Central memory CD8-positive, alpha-beta T cell (primary cell): Measurements from ENCODE around the gene AKAP8L.

ENCODE experiments used
- ATAC-seq: fragments of 150-1000 bp; cut with Tn5 transposase; replicated peaks from 2 replicates; pipeline ENCODE4 v1.10.0; 2022; ENCODE audit warnings: mild to moderate bottlenecking, moderate FRiP score, moderate number of reproducible peaks; ENCODE audit not compliant: poor library complexity, severe bottlenecking; ENCODE audit errors: extremely low read depth
- DNase-seq, 2 donors: peaks; one replicate each; pipeline ENCODE4 v3.0.0; 2021; ENCODE audit warnings: low spot score in 2 of 2
- H3K27ac Mint-ChIP-seq: one replicate; pipeline ENCODE4 v1.8.0; 2022; ENCODE audit warnings: low read depth, mild to moderate bottlenecking, moderate library complexity, mixed read lengths
- H3K27me3 Mint-ChIP-seq: one replicate; pipeline ENCODE4 v1.8.0; 2022; ENCODE audit warnings: mixed read lengths
- H3K36me3 Mint-ChIP-seq: one replicate; pipeline ENCODE4 v1.8.0; 2022; ENCODE audit warnings: mild to moderate bottlenecking, moderate library complexity, mixed read lengths; ENCODE audit not compliant: insufficient read depth
- H3K4me1 Mint-ChIP-seq: one replicate; pipeline ENCODE4 v1.8.0; 2022; ENCODE audit warnings: mixed read lengths
- H3K4me3 Mint-ChIP-seq: one replicate; pipeline ENCODE4 v1.8.0; 2022; ENCODE audit warnings: mild to moderate bottlenecking, moderate library complexity, mixed read lengths
- H3K9me3 Mint-ChIP-seq: one replicate; pipeline ENCODE4 v1.8.0; 2022; ENCODE audit warnings: mixed read lengths

AKAP8L gene

GRCh38 chr19:15418579-15419412, at the start of gene AKAP8L:
Gene AKAP8L, minus strand, starts transcription at chr19:15418988. Its CDS starts 65 bp downstream, at chr19:15418923.
- Mint-ChIP-seq H3K27me3 (no peaks in the 10 kb centered on the region), H3K36me3 (peaks cover 17% of the 10 kb centered on the region), H3K4me1 (peaks cover 48% of the 10 kb centered on the region), H3K9me3 (no peaks in the 10 kb centered on the region), H3K27ac (peak within 1 kb of the TSS; percentile 92), H3K4me3 (peak within 1 kb of the TSS; percentile 94)
- DNase-seq (peak; percentile 96 to 100), ATAC-seq (peak; percentile 95)

GRCh38 chr19:15467734-15468214, 49.0 kb upstream of the AKAP8L start:
- Mint-ChIP-seq H3K9me3 (no peaks in the 10 kb centered on the region), H3K27ac (peak overlapping the region; percentile 89), H3K4me3 (peak overlapping the region; percentile 39), H3K27me3 (no peaks in the 10 kb centered on the region), H3K4me1 (peaks cover 57% of the 10 kb centered on the region), H3K36me3 (peaks cover 16% of the 10 kb centered on the region)
- ATAC-seq (no peak), DNase-seq (no peak)

GRCh38 chr19:15466851-15467733, 48.3 kb upstream of the AKAP8L start:
- Mint-ChIP-seq H3K9me3 (no peaks in the 10 kb centered on the region), H3K27ac (peak overlapping the region; percentile 89), H3K27me3 (no peaks in the 10 kb centered on the region), H3K4me1 (peaks cover 57% of the 10 kb centered on the region), H3K4me3 (peak overlapping the region; percentile 62), H3K36me3 (peaks cover 19% of the 10 kb centered on the region)
- peak; percentile 18 for ATAC-seq
- DNase-seq = no peak

- Mint-ChIP-seq H3K9me3 (no peaks in the 10 kb centered on the region), H3K27ac (peak within 1 kb of the TSS; percentile 90), H3K4me1 (peaks cover 62% of the 10 kb centered on the region), H3K27me3 (no peaks in the 10 kb centered on the region), H3K4me3 (peak within 1 kb of the TSS; percentile 92), H3K36me3 (peaks cover 34% of the 10 kb centered on the region)
- peak; percentile 39 to 41 for DNase-seq
- ATAC-seq = peak; percentile 76
These were observed 45.9 kb upstream of the AKAP8L start, which contains the start of gene RASAL3 for GRCh38 chr19:15464394-15465385. Gene RASAL3, minus strand, starts transcription at chr19:15464544. Its CDS starts 186 bp downstream, at chr19:15464358.

- peak overlapping the region; percentile 90 for H3K27ac Mint-ChIP-seq
- peak overlapping the region; percentile 92 for H3K4me3 Mint-ChIP-seq
- H3K36me3 Mint-ChIP-seq = peaks cover 38% of the 10 kb centered on the region
- DNase-seq (peak; percentile 60 to 73), ATAC-seq (peak; percentile 91)
- no peaks in the 10 kb centered on the region for H3K27me3 Mint-ChIP-seq
- no peaks in the 10 kb centered on the region for H3K9me3 Mint-ChIP-seq
- peaks cover 56% of the 10 kb centered on the region for H3K4me1 Mint-ChIP-seq
These were observed 45.1 kb upstream of the AKAP8L start for GRCh38 chr19:15463861-15464371.

GRCh38 chr19:15461694-15462093, 42.9 kb upstream of the AKAP8L start:
- ATAC-seq = no peak
- peaks cover 41% of the 10 kb centered on the region for H3K36me3 Mint-ChIP-seq
- DNase-seq = no peak
- peak overlapping the region; percentile 92 for H3K4me3 Mint-ChIP-seq
- H3K9me3 Mint-ChIP-seq = no peaks in the 10 kb centered on the region
- H3K27ac Mint-ChIP-seq = peak overlapping the region; percentile 82
- peaks cover 35% of the 10 kb centered on the region for H3K4me1 Mint-ChIP-seq
- H3K27me3 Mint-ChIP-seq = no peaks in the 10 kb centered on the region

- no peaks in the 10 kb centered on the region for H3K9me3 Mint-ChIP-seq
- ATAC-seq (no peak), DNase-seq (no peak)
- H3K36me3 Mint-ChIP-seq = peaks cover 51% of the 10 kb centered on the region
- no peak overlapping the region for H3K27ac Mint-ChIP-seq
- H3K4me1 Mint-ChIP-seq = peaks cover 36% of the 10 kb centered on the region
- H3K27me3 Mint-ChIP-seq = no peaks in the 10 kb centered on the region
- H3K4me3 Mint-ChIP-seq = no peak overlapping the region
These were observed 39.1 kb upstream of the AKAP8L start for GRCh38 chr19:15457701-15458484.

GRCh38 chr19:15456871-15457700, 38.3 kb upstream of the AKAP8L start:
- H3K4me3 Mint-ChIP-seq = no peak overlapping the region
- H3K36me3 Mint-ChIP-seq = peaks cover 51% of the 10 kb centered on the region
- H3K27ac Mint-ChIP-seq = no peak overlapping the region
- H3K27me3 Mint-ChIP-seq = no peaks in the 10 kb centered on the region
- H3K4me1 Mint-ChIP-seq = peaks cover 36% of the 10 kb centered on the region
- ATAC-seq (no peak), DNase-seq (no peak)
- no peaks in the 10 kb centered on the region for H3K9me3 Mint-ChIP-seq

GRCh38 chr19:15456441-15456840, 37.7 kb upstream of the AKAP8L start:
- no peak overlapping the region for H3K27ac Mint-ChIP-seq
- H3K36me3 Mint-ChIP-seq = peaks cover 51% of the 10 kb centered on the region
- peaks cover 29% of the 10 kb centered on the region for H3K4me1 Mint-ChIP-seq

GRCh38 chr19:15455996-15456395, 37.2 kb upstream of the AKAP8L start:
- Mint-ChIP-seq H3K27me3 (no peaks in the 10 kb centered on the region), H3K4me1 (peaks cover 31% of the 10 kb centered on the region), H3K27ac (no peak overlapping the region), H3K36me3 (peaks cover 52% of the 10 kb centered on the region), H3K4me3 (no peak overlapping the region), H3K9me3 (no peaks in the 10 kb centered on the region)
- no peak for ATAC-seq
- DNase-seq = no peak

More at GRCh38 chr19:15456441-15456840, 37.7 kb upstream of the AKAP8L start:
- H3K4me3 Mint-ChIP-seq = no peak overlapping the region
- H3K9me3 Mint-ChIP-seq = no peaks in the 10 kb centered on the region
- ATAC-seq (no peak), DNase-seq (no peak)
- no peaks in the 10 kb centered on the region for H3K27me3 Mint-ChIP-seq
